Mononuclear cell (primary cell): ENCODE results near the gene THRAP3. TPM values are rescaled to one million over a fixed set of nuclear protein-coding genes. Genes with fewer than 3 reads are reported as not detected.

ENCODE experiments used
- H3K27me3 ChIP-seq: 2 replicates; pipeline ENCODE4 v1.6.0; 2011; ENCODE audit warnings: low read length, control low read depth; ENCODE audit not compliant: insufficient read depth
- H3K4me1 ChIP-seq: 2 replicates; pipeline ENCODE4 v1.5.1; 2011; ENCODE audit warnings: mild to moderate bottlenecking, low read length, control low read depth; ENCODE audit not compliant: insufficient read depth
- H3K4me3 ChIP-seq: 2 replicates; pipeline ENCODE4 v1.5.1; 2011; ENCODE audit warnings: mild to moderate bottlenecking, low read length, moderate library complexity
- H3K9me3 ChIP-seq: 2 replicates; pipeline ENCODE4 v1.5.1; 2011; ENCODE audit warnings: low read depth, mild to moderate bottlenecking, control low read depth, low read length
- total RNA-seq: library from RNA; depleted of rRNA; stranded (reverse); fragments of >200 nt; gene quantifications from one replicate; pipeline ENCODE4 v1.2.3, GENCODE V29; 2012

The THRAP3 gene
- total RNA-seq, 1 donor: 82.9 TPM

- Histone ChIP-seq H3K4me1 (no peaks in the 10 kb centered on the region), H3K27me3 (no peaks in the 10 kb centered on the region), H3K4me3 (no peak overlapping the region), H3K9me3 (no peaks in the 10 kb centered on the region)
Measured at GRCh38 chr1:36286802-36287201, 62.6 kb downstream of the THRAP3 start.

GRCh38 chr1:36287595-36287994 lies 63.4 kb downstream of the THRAP3 start:
- Histone ChIP-seq H3K9me3 (no peaks in the 10 kb centered on the region), H3K4me3 (no peak overlapping the region), H3K4me1 (no peaks in the 10 kb centered on the region), H3K27me3 (no peaks in the 10 kb centered on the region)

- Histone ChIP-seq H3K4me3 (no peak overlapping the region), H3K27me3 (no peaks in the 10 kb centered on the region), H3K4me1 (peaks cover 6% of the 10 kb centered on the region), H3K9me3 (no peaks in the 10 kb centered on the region)
Measured at GRCh38 chr1:36295390-36295789, 71.1 kb downstream of the THRAP3 start.

GRCh38 chr1:36297062-36297461 lies 72.8 kb downstream of the THRAP3 start:
- Histone ChIP-seq H3K27me3 (no peaks in the 10 kb centered on the region), H3K9me3 (no peaks in the 10 kb centered on the region), H3K4me3 (no peak overlapping the region), H3K4me1 (peaks cover 6% of the 10 kb centered on the region)

GRCh38 chr1:36298640-36299039 lies 74.4 kb downstream of the THRAP3 start:
- Histone ChIP-seq H3K9me3 (no peaks in the 10 kb centered on the region), H3K4me1 (peaks cover 7% of the 10 kb centered on the region), H3K27me3 (no peaks in the 10 kb centered on the region), H3K4me3 (no peak overlapping the region)

- Histone ChIP-seq H3K4me1 (peaks cover 22% of the 10 kb centered on the region), H3K9me3 (no peaks in the 10 kb centered on the region), H3K27me3 (no peaks in the 10 kb centered on the region), H3K4me3 (no peak overlapping the region)
Measured at GRCh38 chr1:36300526-36300925, 76.3 kb downstream of the THRAP3 start.

GRCh38 chr1:36301220-36301619 lies 77.0 kb downstream of the THRAP3 start:
- Histone ChIP-seq H3K27me3 (no peaks in the 10 kb centered on the region), H3K9me3 (no peaks in the 10 kb centered on the region), H3K4me1 (peaks cover 29% of the 10 kb centered on the region), H3K4me3 (no peak overlapping the region)

GRCh38 chr1:36303244-36303643 lies 79.0 kb downstream of the THRAP3 start:
- H3K4me1 ChIP-seq: peaks cover 38% of the 10 kb centered on the region
- H3K9me3 ChIP-seq: no peaks in the 10 kb centered on the region
- no peak overlapping the region for H3K4me3 ChIP-seq
- H3K27me3 ChIP-seq: no peaks in the 10 kb centered on the region

- H3K4me1 ChIP-seq: peaks cover 38% of the 10 kb centered on the region
- no peak overlapping the region for H3K4me3 ChIP-seq
Measured at GRCh38 chr1:36303650-36304360, 79.6 kb downstream of the THRAP3 start.

GRCh38 chr1:36304521-36304920 lies 80.3 kb downstream of the THRAP3 start:
- no peaks in the 10 kb centered on the region for H3K27me3 ChIP-seq
- H3K4me3 ChIP-seq: no peak overlapping the region
- no peaks in the 10 kb centered on the region for H3K9me3 ChIP-seq
- peaks cover 38% of the 10 kb centered on the region for H3K4me1 ChIP-seq

More at GRCh38 chr1:36303650-36304360, 79.6 kb downstream of the THRAP3 start:
- H3K27me3 ChIP-seq: no peaks in the 10 kb centered on the region
- H3K9me3 ChIP-seq: no peaks in the 10 kb centered on the region

- Histone ChIP-seq H3K4me1 (peaks cover 32% of the 10 kb centered on the region), H3K27me3 (no peaks in the 10 kb centered on the region), H3K4me3 (no peak overlapping the region), H3K9me3 (no peaks in the 10 kb centered on the region)
Measured at GRCh38 chr1:36304970-36305914, 81.0 kb downstream of the THRAP3 start.

- Histone ChIP-seq H3K27me3 (no peaks in the 10 kb centered on the region), H3K9me3 (no peaks in the 10 kb centered on the region), H3K4me3 (no peak overlapping the region), H3K4me1 (peaks cover 32% of the 10 kb centered on the region)
Measured at GRCh38 chr1:36305915-36306209, 81.6 kb downstream of the THRAP3 start.

GRCh38 chr1:36306210-36306901 lies 82.1 kb downstream of the THRAP3 start, which contains the start of gene SH3D21:
TSS of gene SH3D21 (plus strand) at chr1:36306368. CDS start at chr1:36306421, 53 bp downstream.
- Histone ChIP-seq H3K9me3 (no peaks in the 10 kb centered on the region), H3K4me3 (peak within 1 kb of the TSS; percentile 56), H3K4me1 (peaks cover 32% of the 10 kb centered on the region), H3K27me3 (no peaks in the 10 kb centered on the region)

- Histone ChIP-seq H3K4me1 (peaks cover 32% of the 10 kb centered on the region), H3K9me3 (no peaks in the 10 kb centered on the region), H3K4me3 (peak overlapping the region; percentile 56), H3K27me3 (no peaks in the 10 kb centered on the region)
Measured at GRCh38 chr1:36306902-36307456, 82.7 kb downstream of the THRAP3 start.
